ENCODE data around the gene SLC12A8. TPM values are rescaled to one million over a fixed set of nuclear protein-coding genes. Genes with fewer than 3 reads are reported as not detected.
A peak's percentile ranks its signal among the peaks of the same experiment; 100 is the strongest.

Gene SLC12A8
- total RNA-seq, 1 experiment from 2014 or later = 30.7 TPM

DNA sequence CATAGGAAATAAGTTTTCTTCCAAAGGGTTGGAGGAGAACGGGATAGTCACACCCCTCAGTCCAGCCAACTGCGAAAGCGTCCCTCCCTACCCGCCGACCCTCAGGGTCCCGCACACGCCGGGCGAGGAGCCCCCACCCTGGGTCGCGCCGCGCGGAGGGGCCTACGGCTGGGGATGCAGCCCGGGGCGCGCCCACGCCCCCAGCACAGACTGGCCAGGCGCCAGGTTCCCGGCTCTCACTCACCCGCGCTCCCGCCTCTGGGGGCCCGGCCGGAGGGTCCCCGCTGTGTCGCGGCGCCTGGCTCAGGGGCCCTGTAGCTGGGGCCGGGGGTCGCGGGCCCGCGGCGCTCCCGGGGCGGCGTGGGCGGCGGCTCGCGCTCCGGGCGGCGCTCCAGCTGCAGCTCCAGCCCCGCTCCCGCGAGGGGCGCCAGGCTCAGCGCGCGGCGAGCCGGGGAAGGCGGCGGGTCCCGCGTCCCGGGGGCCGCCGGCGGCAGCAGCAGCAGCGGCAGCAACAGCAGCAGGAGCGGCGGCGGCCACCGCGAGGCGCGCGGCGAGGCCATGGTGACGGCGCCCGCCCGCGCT is 157.1 kb downstream of the SLC12A8 start:
- H3K36me3 ChIP-seq (ENCODE audit: low read depth) = no peaks in the 10 kb centered on the region
- ChIA-PET POLR2A (ENCODE audit: unreplicated experiment) (no interaction called here), CTCF (no interaction called here)

DNA sequence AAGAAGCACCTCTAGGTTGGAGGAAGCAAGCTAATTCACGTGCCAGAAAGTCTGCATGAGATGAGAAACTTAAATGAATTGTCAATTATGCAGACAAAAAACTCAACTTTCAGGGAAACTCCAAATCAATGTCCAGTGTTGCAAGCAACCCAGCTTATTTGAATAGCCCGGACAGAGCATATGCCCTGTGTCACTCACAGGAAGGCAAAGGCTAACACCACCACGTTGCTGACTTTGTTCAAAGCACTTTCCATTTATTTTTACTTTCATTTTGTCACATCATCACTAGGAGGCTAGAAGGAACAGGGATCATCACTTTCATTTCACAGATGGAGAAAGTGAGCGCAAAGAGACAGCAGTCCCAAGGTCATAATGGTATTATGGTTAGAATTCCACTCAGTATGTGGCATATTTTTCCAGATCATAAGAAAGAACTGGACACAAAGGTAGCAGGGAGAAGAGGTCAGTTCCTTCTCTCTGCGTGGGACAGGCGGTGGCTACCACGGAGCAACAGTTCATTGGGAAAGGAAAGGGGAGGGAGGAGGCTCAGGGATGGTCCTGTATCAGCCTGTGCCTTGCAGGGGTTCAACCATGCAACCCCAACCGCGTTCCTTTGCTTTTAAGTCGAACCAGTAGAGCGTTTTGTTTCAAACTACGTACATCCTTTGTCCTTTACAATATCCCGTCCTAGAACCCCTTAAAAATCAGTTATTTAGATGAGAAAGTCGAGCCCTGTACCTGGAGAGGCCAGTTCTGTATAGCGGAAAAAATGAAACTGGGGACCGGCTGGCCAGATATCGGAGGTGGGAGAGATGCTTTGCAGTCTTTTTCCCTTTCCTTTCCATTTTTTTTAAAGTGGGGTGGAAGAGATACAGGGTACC is 157.9 kb downstream of the SLC12A8 start:
- CTCF ChIA-PET = no interaction called here
- Histone ChIP-seq H4K20me1 (ENCODE audit: insufficient read depth) (no peaks in the 10 kb centered on the region), H3K27ac (no peak overlapping the region), H3F3A (ENCODE audit: insufficient read depth, low read depth) (peaks cover 16% of the 10 kb centered on the region; the same call in 1 of the 2 replicates), H2AFZ (peak overlapping the region; percentile 49), H3K79me2 (ENCODE audit: low read depth) (no peaks in the 10 kb centered on the region), H3K36me3 (ENCODE audit: low read depth) (no peaks in the 10 kb centered on the region), H3K9me3 (ENCODE audit: insufficient read depth, low read depth) (no peaks in the 10 kb centered on the region), H3K4me2 (peak overlapping the region; percentile 98), H3K4me3 (peak overlapping the region; percentile 55), H3K9me2 (ENCODE audit: insufficient read depth) (no peaks in the 10 kb centered on the region), H3K27me3 (ENCODE audit: insufficient read depth, low read depth) (no peaks in the 10 kb centered on the region), H3K4me1 (replicated peaks; ENCODE audit: insufficient read depth) (peaks cover 44% of the 10 kb centered on the region)
- BruUV-seq (replicated peaks) = TSS peak; percentile 73
- intact Hi-C loops (cut with micrococcal nuclease; ENCODE audit: unreplicated experiment) = no loop called here
- no peak for DNase-seq
- TF ChIP-seq, protein P1, sequence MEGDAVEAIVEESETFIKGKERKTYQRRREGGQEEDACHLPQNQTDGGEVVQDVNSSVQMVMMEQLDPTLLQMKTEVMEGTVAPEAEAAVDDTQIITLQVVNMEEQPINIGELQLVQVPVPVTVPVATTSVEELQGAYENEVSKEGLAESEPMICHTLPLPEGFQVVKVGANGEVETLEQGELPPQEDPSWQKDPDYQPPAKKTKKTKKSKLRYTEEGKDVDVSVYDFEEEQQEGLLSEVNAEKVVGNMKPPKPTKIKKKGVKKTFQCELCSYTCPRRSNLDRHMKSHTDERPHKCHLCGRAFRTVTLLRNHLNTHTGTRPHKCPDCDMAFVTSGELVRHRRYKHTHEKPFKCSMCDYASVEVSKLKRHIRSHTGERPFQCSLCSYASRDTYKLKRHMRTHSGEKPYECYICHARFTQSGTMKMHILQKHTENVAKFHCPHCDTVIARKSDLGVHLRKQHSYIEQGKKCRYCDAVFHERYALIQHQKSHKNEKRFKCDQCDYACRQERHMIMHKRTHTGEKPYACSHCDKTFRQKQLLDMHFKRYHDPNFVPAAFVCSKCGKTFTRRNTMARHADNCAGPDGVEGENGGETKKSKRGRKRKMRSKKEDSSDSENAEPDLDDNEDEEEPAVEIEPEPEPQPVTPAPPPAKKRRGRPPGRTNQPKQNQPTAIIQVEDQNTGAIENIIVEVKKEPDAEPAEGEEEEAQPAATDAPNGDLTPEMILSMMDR (conservative IDR thresholded peaks at IDR 0.05) = no peak
- TF ChIP-seq EZH2 (IDR thresholded peaks at IDR 0.05; ENCODE audit: low read depth) = no peak
- POLR2A ChIA-PET (ENCODE audit: unreplicated experiment) = interaction anchor here (0.6 kb wide), 1 partner anchor 537 kb away, joined by 3 read pairs; no protein-coding TSS in a partner anchor

More for the DNA sequence above, 157.1 kb downstream of the SLC12A8 start:
- Histone ChIP-seq H3K9me3 (ENCODE audit: insufficient read depth, low read depth) (no peaks in the 10 kb centered on the region), H3K9me2 (ENCODE audit: insufficient read depth) (no peaks in the 10 kb centered on the region), H3K4me2 (peak overlapping the region; percentile 98), H3K27ac (no peak overlapping the region), H2AFZ (peak overlapping the region; percentile 49), H3K4me1 (replicated peaks; ENCODE audit: insufficient read depth) (peaks cover 44% of the 10 kb centered on the region), H3K79me2 (ENCODE audit: low read depth) (no peaks in the 10 kb centered on the region), H3K4me3 (peak overlapping the region; percentile 55), H3F3A (ENCODE audit: insufficient read depth, low read depth) (peaks cover 16% of the 10 kb centered on the region; the same call in 1 of the 2 replicates), H4K20me1 (ENCODE audit: insufficient read depth) (no peaks in the 10 kb centered on the region), H3K27me3 (ENCODE audit: insufficient read depth, low read depth) (no peaks in the 10 kb centered on the region)
- no TSS peak for BruUV-seq (replicated peaks)
- intact Hi-C loops (cut with micrococcal nuclease; ENCODE audit: unreplicated experiment) = no loop called here
- TF ChIP-seq, protein P1 (conservative IDR thresholded peaks at IDR 0.05) = no peak
- TF ChIP-seq EZH2 (IDR thresholded peaks at IDR 0.05; ENCODE audit: low read depth) = no peak
- no peak for DNase-seq

DNA sequence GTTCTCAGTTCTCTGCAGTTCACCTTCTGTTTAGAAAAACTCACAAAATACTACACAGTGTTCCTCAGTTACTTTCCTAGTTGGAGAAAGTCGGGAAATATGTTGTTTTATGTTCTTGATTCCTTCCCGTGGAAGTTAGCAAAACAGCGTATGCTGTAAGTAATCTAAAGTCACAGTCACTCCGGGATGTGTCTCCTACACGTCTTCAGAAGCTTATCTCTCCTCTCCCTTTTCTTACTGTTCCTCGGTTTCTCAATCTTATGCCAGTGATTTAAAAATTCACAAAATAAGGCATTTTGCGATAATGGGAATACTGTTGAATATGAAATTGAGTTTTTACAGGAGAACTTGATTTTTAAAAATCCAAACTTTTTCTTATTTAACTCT is 158.5 kb downstream of the SLC12A8 start:
- no TSS peak for BruUV-seq (replicated peaks)
- Histone ChIP-seq H3K36me3 (ENCODE audit: low read depth) (no peaks in the 10 kb centered on the region), H3F3A (ENCODE audit: insufficient read depth, low read depth) (peaks cover 16% of the 10 kb centered on the region; the same call in 1 of the 2 replicates), H3K4me2 (peak overlapping the region; percentile 98), H3K27ac (no peak overlapping the region), H3K27me3 (ENCODE audit: insufficient read depth, low read depth) (no peaks in the 10 kb centered on the region), H3K4me1 (replicated peaks; ENCODE audit: insufficient read depth) (peaks cover 40% of the 10 kb centered on the region), H3K9me3 (ENCODE audit: insufficient read depth, low read depth) (no peaks in the 10 kb centered on the region), H4K20me1 (ENCODE audit: insufficient read depth) (no peaks in the 10 kb centered on the region), H3K4me3 (peak overlapping the region; percentile 55; the same call in 1 of the 2 replicates), H2AFZ (no peak overlapping the region), H3K9me2 (ENCODE audit: insufficient read depth) (no peaks in the 10 kb centered on the region), H3K79me2 (ENCODE audit: low read depth) (no peaks in the 10 kb centered on the region)
- intact Hi-C loops (cut with micrococcal nuclease; ENCODE audit: unreplicated experiment) = no loop called here
- DNase-seq = no peak
- TF ChIP-seq, protein P1 (conservative IDR thresholded peaks at IDR 0.05) = no peak
- no peak for TF ChIP-seq EZH2 (IDR thresholded peaks at IDR 0.05; ENCODE audit: low read depth)
- ChIA-PET CTCF (no interaction called here), POLR2A (ENCODE audit: unreplicated experiment) (interaction anchor here (0.6 kb wide), 1 partner anchor 537 kb away, joined by 3 read pairs; no protein-coding TSS in a partner anchor)

All from PC-9 (cell line).